HG02870 (cell line): Measurements from ENCODE around the gene ZNF747.
A peak's percentile ranks its signal among the peaks of the same experiment; 100 is the strongest.

ENCODE experiments used
- ATAC-seq: cut with Tn5 transposase; IDR thresholded peaks from one replicate; pipeline ENCODE4 v1.9.1; 2021; ENCODE audit warnings: mild to moderate bottlenecking, moderate library complexity; ENCODE audit not compliant: unreplicated experiment

ZNF747 gene

GRCh38 chr16:30534368-30535105, at the start of gene ZNF747:
ZNF747 (minus strand) TSS chr16:30534858; CDS start chr16:30534679, 179 bp downstream.
- no peak for ATAC-seq

GRCh38 chr16:30582611-30583340, 48.1 kb upstream of the ZNF747 start:
- ATAC-seq: no peak

GRCh38 chr16:30581457-30581856, 46.8 kb upstream of the ZNF747 start:
- ATAC-seq: no peak

- no peak for ATAC-seq
Measured at GRCh38 chr16:30574678-30575077, 40.0 kb upstream of the ZNF747 start.

- ATAC-seq: peak; percentile 76
Measured at GRCh38 chr16:30571445-30572322, 37.0 kb upstream of the ZNF747 start, which contains the start of gene ZNF688. ZNF688 (minus strand) TSS chr16:30571714; CDS start chr16:30571629, 85 bp downstream.

GRCh38 chr16:30570636-30571444, 36.2 kb upstream of the ZNF747 start:
- ATAC-seq: no peak

GRCh38 chr16:30569746-30570635, 35.3 kb upstream of the ZNF747 start:
- no peak for ATAC-seq

- no peak for ATAC-seq
Measured at GRCh38 chr16:30569281-30569680, 34.6 kb upstream of the ZNF747 start.

GRCh38 chr16:30567991-30568638, 33.5 kb upstream of the ZNF747 start:
- no peak for ATAC-seq

GRCh38 chr16:30567160-30567990, 32.7 kb upstream of the ZNF747 start:
- ATAC-seq: no peak

GRCh38 chr16:30566531-30566930, 31.9 kb upstream of the ZNF747 start:
- ATAC-seq: no peak

GRCh38 chr16:30565984-30566383, 31.3 kb upstream of the ZNF747 start:
- ATAC-seq: no peak

- ATAC-seq: no peak
Measured at GRCh38 chr16:30565526-30565925, 30.9 kb upstream of the ZNF747 start.

GRCh38 chr16:30562021-30562420, 27.4 kb upstream of the ZNF747 start:
- ATAC-seq: no peak

- no peak for ATAC-seq
Measured at GRCh38 chr16:30561089-30561816, 26.6 kb upstream of the ZNF747 start.

- ATAC-seq: no peak
Measured at GRCh38 chr16:30559690-30560089, 25.0 kb upstream of the ZNF747 start.

GRCh38 chr16:30558789-30559377, 24.2 kb upstream of the ZNF747 start:
- no peak for ATAC-seq
